ENCODE results near the gene NETO1.

DNA sequence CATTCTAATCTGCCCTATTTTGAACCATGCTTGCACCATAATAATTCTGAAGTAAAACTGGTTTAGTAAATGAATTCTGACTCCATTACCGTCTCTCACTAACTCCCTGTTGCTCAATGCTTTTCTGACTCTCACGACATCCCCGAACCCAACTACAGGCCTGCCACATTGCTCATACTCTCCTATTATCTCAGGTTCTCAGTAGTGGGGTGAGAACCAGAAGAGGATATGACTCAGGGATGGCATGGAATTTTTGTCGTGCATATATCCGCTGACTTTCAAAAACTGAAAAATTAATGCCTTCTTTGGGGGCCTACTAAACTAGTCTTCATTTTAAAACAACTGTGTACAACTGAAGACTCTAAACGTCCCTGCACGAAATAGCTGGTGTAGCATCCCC, 34.3 kb downstream of the NETO1 start:
- no peak for TF ChIP-seq EZH2 (IDR thresholded peaks at IDR 0.05; ENCODE audit: low read length)
- TF ChIP-seq, protein P1, sequence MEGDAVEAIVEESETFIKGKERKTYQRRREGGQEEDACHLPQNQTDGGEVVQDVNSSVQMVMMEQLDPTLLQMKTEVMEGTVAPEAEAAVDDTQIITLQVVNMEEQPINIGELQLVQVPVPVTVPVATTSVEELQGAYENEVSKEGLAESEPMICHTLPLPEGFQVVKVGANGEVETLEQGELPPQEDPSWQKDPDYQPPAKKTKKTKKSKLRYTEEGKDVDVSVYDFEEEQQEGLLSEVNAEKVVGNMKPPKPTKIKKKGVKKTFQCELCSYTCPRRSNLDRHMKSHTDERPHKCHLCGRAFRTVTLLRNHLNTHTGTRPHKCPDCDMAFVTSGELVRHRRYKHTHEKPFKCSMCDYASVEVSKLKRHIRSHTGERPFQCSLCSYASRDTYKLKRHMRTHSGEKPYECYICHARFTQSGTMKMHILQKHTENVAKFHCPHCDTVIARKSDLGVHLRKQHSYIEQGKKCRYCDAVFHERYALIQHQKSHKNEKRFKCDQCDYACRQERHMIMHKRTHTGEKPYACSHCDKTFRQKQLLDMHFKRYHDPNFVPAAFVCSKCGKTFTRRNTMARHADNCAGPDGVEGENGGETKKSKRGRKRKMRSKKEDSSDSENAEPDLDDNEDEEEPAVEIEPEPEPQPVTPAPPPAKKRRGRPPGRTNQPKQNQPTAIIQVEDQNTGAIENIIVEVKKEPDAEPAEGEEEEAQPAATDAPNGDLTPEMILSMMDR (optimal IDR thresholded peaks at IDR 0.05 in 1 of 3, IDR thresholded peaks at IDR 0.05 in 1 of 3, conservative IDR thresholded peaks at IDR 0.05 in 1 of 3; ENCODE audit: extremely low read depth in 1 of 3, insufficient read depth in 2 of 3, low read length in 3 of 3) = no peak
